ENCODE data around the gene CDK17.

- TF ChIP-seq POLR2A (IDR thresholded peaks at IDR 0.05) = no peak
- no peak for TF ChIP-seq CTCF (IDR thresholded peaks at IDR 0.05)
Observed at GRCh38 chr12:96397756-96398423, 2.3 kb downstream of the CDK17 start.

Data from thyroid gland (tissue), 4 donors.